HG02970 (cell line): Measurements from ENCODE around the gene RBM26.
"Not testable (repeated sequence)": the region's sequence is repeated elsewhere in the genome, so short reads cannot be mapped to it uniquely, and the experiment has no call there.

ENCODE experiments used
- ATAC-seq: cut with Tn5 transposase; IDR thresholded peaks from one replicate; pipeline ENCODE4 v1.9.1; 2021; ENCODE audit warnings: mild to moderate bottlenecking, moderate library complexity, moderate number of reproducible peaks; ENCODE audit not compliant: unreplicated experiment, low FRiP score

RBM26 gene

DNA sequence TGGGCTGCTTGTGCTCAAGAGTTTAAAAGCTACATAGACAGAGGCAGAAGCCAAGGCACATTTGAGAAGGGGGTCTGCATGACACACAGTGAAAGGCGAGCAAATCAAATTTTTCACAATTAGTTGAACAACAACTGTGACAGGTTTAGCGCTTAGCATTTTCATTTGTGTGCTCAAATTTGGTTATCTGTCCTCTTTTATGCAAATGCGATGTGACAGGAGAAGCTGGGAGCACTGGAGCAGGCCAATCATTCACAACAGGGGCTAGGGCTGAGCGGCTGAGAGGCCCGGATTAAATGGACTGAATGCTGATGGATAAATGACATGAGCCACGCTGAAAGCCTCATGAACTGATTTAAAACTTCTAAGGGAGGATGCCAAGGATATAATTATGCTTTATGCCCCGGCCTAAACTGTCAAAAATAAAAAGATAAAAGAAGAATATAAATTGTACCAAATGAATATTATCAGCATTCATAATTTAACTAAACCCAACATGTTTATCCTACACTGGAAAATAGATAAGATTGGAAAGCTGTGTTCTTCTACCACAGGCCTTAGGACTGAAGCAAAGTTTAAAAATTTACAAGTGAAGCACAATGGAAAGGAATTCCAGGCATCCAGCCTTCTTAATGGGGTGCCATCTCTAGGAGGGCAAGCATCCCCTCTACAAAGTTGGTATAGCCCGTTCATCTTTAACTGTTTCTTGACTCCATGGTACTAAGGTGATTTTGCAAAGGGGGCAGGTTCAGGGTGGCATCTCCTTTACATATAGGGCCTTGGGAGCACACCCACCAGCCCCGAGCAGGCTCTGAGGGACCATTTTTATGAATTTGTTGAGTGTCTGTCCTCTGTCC, 117.9 kb downstream of the RBM26 start:
- no peak for ATAC-seq

DNA sequence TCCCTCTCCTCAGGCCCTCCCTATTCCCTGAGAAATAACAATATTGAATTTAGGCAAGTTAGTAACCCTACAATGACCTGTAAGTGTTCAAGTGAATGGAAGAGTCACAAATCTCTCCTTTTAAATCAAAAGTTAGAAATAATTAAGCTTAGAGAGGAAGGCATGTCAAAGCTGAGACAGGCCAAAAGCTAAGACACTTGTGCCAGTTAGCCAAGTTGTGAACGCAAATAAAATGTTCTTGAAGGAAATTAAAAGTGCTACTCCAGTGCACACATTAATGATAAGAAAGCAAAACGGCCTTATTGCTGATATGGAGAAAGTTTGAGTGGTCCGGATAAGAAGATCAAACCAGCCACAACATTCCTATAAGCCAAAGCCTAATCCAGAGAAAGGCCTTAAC, 120.9 kb downstream of the RBM26 start:
- ATAC-seq = no peak

DNA sequence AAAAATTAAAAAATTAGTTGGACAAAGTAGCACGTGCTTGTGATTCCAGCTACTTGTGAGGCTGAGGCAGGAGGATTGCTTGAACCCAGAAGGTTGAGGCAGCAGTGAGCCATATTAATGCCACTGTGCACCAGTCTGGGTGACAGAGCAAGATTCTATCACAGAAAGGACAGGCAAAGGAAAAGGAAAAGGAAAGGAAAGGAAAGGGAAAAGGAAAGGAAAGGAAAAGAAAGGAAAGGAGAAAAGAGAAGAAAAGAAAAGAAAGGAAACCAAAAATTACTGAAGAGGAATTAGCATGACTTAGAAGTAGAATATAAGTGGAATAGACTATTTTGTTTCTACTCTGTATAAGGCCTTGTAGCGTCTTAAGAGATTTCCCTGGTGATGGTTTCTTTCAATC, 122.3 kb downstream of the RBM26 start:
- no peak for ATAC-seq

DNA sequence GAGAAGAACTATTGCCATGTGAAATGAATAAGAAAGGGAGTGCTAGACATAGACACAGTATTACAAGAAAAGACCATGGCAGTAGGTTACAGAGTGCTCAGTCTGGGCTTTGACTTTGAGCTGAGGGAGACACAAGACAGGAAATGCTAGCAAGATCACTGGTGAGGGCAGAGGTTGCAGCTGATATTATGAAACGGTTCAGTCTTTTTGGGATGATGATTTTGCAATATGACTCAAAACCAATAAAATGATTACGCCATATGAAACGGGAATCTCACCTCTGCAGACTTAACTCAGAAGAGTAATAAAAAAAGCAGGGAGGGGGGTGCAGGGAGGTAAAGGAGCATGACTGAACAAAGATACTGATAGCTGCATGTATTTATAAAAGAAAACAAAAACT, 123.1 kb downstream of the RBM26 start:
- ATAC-seq = no peak

DNA sequence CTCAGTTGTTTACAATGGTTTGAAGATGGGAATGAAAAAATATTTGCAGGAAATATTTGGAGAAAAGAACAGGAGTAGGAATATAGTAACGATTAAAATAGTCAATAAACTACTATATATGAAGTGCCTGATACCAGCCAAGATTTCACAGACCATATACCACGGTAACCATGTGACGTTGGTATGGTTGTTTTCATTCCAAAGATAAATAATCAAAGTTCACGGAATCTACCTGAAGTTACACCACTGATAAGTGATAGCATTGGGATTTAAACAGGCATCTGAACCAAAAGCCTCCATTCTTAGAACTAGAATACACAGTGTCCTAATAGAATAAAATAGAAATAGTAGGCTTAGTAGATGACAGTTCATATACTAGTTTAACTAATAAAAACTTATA, 123.5 kb downstream of the RBM26 start:
- ATAC-seq = no peak

DNA sequence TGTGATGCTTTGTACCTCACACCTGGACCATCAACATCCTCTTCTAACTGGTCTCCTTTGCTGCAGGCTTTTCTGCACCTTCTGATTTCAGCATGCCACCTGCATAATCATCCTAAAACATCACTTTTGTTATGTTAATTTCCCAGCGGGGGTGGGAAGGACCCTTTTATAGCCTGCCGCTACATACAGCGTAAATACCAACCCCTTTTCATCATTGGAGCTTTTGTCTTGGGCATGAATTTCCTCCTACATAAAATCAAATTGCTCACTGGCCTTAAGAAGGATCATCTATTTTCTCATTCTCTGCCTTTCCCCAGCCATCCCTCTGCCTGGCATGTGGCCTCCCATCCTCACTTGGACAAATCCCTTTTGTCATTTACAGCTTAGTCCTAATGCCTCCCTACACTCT, 124.7 kb downstream of the RBM26 start:
- no peak for ATAC-seq

DNA sequence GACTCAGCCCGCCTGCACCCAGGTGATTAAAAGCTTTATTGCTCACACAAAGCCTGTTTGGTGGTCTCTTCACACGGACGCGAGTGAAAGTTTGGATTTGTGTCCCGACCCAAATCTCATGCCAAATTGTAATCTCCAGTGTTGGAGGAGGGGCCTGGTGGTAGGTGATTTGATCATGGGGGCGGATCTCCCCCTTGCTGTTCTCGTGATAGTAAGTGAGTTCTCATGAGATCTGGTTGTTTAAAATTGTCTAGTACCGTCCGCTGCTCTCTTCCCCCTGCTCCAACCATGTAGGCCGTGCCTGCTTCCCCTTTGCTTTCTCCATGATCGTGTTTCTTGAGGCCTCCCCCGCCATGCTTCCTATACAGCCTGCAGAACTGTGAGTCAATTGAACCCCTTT, 126.3 kb downstream of the RBM26 start:
- not testable (repeated sequence) for ATAC-seq

DNA sequence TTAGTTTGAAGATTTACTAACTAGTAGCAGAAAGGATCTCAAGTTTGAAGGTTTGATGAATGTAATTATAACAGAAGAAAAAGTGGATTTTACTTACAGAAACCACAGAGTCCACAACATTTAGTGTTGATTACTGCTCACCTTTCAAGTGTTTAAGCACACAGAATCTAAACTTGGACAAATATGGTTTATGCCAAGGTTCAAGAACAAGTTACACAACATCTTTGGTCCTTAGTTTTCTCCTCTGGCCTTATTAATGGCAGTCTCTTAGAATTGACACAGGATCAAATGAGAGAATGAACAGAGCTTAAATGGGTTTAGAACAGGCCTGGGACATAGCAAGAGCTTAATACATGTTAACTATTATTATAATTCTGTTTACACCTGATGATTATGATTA, 133.0 kb downstream of the RBM26 start:
- ATAC-seq = no peak

DNA sequence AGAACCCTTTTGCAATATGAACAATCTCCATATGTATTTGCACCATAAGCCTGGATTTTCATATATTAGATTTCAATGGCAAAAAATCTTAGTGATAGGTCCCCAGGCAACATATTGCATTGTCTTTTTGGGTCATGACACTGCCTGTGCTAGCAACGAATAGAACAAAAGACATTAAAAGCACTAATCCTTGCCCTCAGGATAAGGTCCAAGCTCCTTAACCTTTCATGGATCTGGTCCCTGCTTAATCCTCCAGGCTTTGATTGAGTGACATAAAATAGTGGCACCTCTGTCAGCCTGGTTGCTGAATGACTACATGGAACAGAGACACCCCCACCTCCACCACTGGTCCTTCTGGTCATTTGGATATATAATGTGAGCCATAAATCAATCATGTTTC, 134.4 kb downstream of the RBM26 start:
- ATAC-seq = no peak

DNA sequence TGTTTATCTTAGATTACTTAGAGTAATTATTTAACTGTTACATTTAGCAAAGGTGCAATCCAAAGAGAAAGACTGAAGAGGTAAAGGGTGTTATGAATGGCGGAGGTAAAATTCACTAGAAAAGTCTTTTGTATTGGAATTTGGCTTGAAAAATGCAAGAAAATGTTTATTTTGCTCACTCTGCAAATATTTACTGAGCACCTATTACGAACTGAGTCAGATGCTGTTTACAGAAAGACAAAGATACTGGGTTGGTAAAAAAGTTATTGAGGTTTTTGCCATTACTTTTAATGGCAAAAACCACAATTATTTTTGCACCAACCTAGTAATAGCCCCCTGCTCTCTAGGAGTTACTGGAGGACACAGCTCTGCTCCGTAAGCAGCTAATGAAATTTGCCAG, 135.2 kb downstream of the RBM26 start:
- ATAC-seq = no peak
